H1 (cell line): ENCODE measurements around the gene GPR137.

Experiments used
- CREB1 ChIP-seq: IDR thresholded peaks from 2 replicates; pipeline ENCODE4 v1.6.1; 2012; ENCODE audit warnings: inconsistent platforms
- CTCF ChIP-seq, 3 experiments: IDR thresholded peaks; 1 replicate in 2 of 3; 2 replicates in 1 of 3; pipeline versions ENCODE4 v1.5.1 to v1.6.1; 2011; ENCODE audit warnings: low read length in 3 of 3, mild to moderate bottlenecking in 3 of 3, inconsistent platforms in 2 of 3, low read depth in 1 of 3, moderate library complexity in 1 of 3; ENCODE audit not compliant: insufficient read depth in 1 of 3; ENCODE audit errors: control extremely low read depth in 1 of 3
- EGR1 ChIP-seq: IDR thresholded peaks from 2 replicates; pipeline ENCODE4 v1.6.1; 2011; ENCODE audit warnings: low read depth, low read length, borderline replicate concordance
- EP300 ChIP-seq, 2 experiments: IDR thresholded peaks; 1 replicate in 1 of 2; 2 replicates in 1 of 2; pipeline ENCODE4 v1.6.1; 2011 to 2012; ENCODE audit warnings: low read depth in 2 of 2, low read length in 2 of 2, mild to moderate bottlenecking in 2 of 2, borderline replicate concordance in 1 of 2, inconsistent platforms in 1 of 2, moderate library complexity in 1 of 2
- EZH2 ChIP-seq: fragments of 200-600 bp; sonication (generic); IDR thresholded peaks from 2 replicates; pipeline ENCODE4 v1.7.1; 2012; ENCODE audit warnings: low read depth, mild to moderate bottlenecking, moderate library complexity, low read length, inconsistent platforms; ENCODE audit not compliant: severe bottlenecking
- SP2 ChIP-seq: IDR thresholded peaks from 2 replicates; pipeline ENCODE4 v1.6.1; 2012; ENCODE audit warnings: mild to moderate bottlenecking, low read length, inconsistent platforms

DNA sequence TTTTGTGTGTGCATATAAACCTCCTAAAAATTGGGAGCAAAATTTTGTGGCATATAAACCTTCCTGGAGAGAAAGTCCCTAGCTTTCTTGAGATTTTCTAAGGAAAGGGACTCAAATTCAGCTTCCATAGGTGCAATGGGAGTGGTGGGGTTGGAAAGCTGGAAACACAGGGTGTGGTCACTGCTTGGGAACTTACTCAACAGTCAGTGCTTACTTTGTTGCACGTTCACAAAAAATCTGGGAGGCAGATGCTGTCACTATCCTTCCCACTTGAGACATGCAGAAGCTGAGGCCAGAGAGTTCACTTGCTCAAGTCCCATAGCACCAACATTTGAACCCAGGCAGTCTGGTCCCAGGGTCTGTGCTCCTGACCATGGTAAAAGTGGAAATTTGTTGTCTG, 10.6 kb downstream of the GPR137 start:
- TF ChIP-seq CREB1 (no peak), EGR1 (no peak), EZH2 (no peak), SP2 (no peak), CTCF (IDR thresholded peaks at IDR 0.05; ENCODE audit: control extremely low read depth in 1 of 3, insufficient read depth in 1 of 3, low read depth in 1 of 3, low read length in 3 of 3) (no peak), EP300 (IDR thresholded peaks at IDR 0.05; ENCODE audit: borderline replicate concordance in 1 of 2, low read depth in 2 of 2, low read length in 2 of 2) (no peak)
